Endodermal cell (in vitro differentiated cells): ENCODE measurements around the gene GPR4. TPM values are rescaled to one million over a fixed set of nuclear protein-coding genes. Genes with fewer than 3 reads are reported as not detected.

Experiments
- DNase-seq: peaks from one replicate; pipeline ENCODE4 v3.0.0-alpha.2; 2017
- H3K27ac ChIP-seq: 2 replicates; pipeline ENCODE4 v1.5.1; 2013; ENCODE audit warnings: mild to moderate bottlenecking, low read depth, low read length, moderate library complexity
- H3K27me3 ChIP-seq: 2 replicates; pipeline ENCODE4 v1.6.1; 2013; ENCODE audit warnings: mild to moderate bottlenecking, low read length, moderate library complexity; ENCODE audit not compliant: insufficient read depth, control insufficient read depth, poor library complexity, severe bottlenecking
- H3K36me3 ChIP-seq: 2 replicates; pipeline ENCODE4 v1.7.0; 2013; ENCODE audit warnings: mild to moderate bottlenecking, low read length, moderate library complexity; ENCODE audit not compliant: control insufficient read depth, insufficient read depth
- H3K4me1 ChIP-seq: one replicate; pipeline ENCODE4 v1.7.0; 2013; ENCODE audit warnings: low read length; ENCODE audit not compliant: control insufficient read depth, insufficient read depth
- H3K4me3 ChIP-seq: 2 replicates; pipeline ENCODE4 v1.5.1; 2013; ENCODE audit warnings: mild to moderate bottlenecking, low read length, moderate library complexity
- H3K9ac ChIP-seq: 2 replicates; pipeline ENCODE4 v1.6.1; 2013; ENCODE audit warnings: mild to moderate bottlenecking, low read length, moderate library complexity; ENCODE audit not compliant: poor library complexity, severe bottlenecking; ENCODE audit errors: extremely low read depth
- H3K9me3 ChIP-seq: 2 replicates; pipeline ENCODE4 v1.6.1; 2013; ENCODE audit warnings: mild to moderate bottlenecking, low read length, moderate library complexity; ENCODE audit not compliant: control insufficient read depth
- H3K27ac Mint-ChIP-seq: 2 replicates; pipeline ENCODE4 v1.8.0; 2020; ENCODE audit warnings: mixed read lengths
- H3K27me3 Mint-ChIP-seq: 2 replicates; pipeline ENCODE4 v1.8.0; 2021; ENCODE audit warnings: mild to moderate bottlenecking, mixed read lengths; ENCODE audit not compliant: insufficient read depth
- H3K36me3 Mint-ChIP-seq: 2 replicates; pipeline ENCODE4 v1.8.0; 2020; ENCODE audit warnings: low read depth, mixed read lengths
- H3K4me1 Mint-ChIP-seq: 2 replicates; pipeline ENCODE4 v1.8.0; 2020; ENCODE audit warnings: mixed read lengths
- H3K4me3 Mint-ChIP-seq: 2 replicates; pipeline ENCODE4 v1.8.0; 2020; ENCODE audit warnings: mild to moderate bottlenecking, moderate library complexity, mixed read lengths
- H3K9me3 Mint-ChIP-seq: 2 replicates; pipeline ENCODE4 v1.8.0; 2020; ENCODE audit warnings: mild to moderate bottlenecking, mixed read lengths
- WGBS, 2 experiments: methylation state at CpG; one replicate each; pipeline versions ENCODE4 v1.1.5 to v1.1.7; 2013; ENCODE audit warnings: missing lambda C conversion rate in 2 of 2, mixed read lengths in 1 of 2; ENCODE audit not compliant: insufficient coverage in 1 of 2, insufficient read length in 1 of 2; 5-methylcytosine and 5-hydroxymethylcytosine counted together
- total RNA-seq, 2 donors: library from RNA; stranded (reverse); fragmentation: NEBNext Ultra II Directional in 1 of 2; extraction: Animal tissue kit (Norgen Biotek cat#: 25700) in 1 of 2; gene quantifications; 2 replicates in 1 of 2; 3 replicates in 1 of 2; pipeline ENCODE4 v1.2.1, GENCODE V29; 2021
- TF ChIP-seq, protein P1 (sequence below): fragments of 200-600 bp; sonication (generic); conservative IDR thresholded peaks from 2 replicates; pipeline ENCODE4 v1.5.0; 2021; ENCODE audit warnings: antibody characterized with exemption, mild to moderate bottlenecking

The GPR4 gene
- total RNA-seq, 2 donors from 2014 or later = not detected

DNA sequence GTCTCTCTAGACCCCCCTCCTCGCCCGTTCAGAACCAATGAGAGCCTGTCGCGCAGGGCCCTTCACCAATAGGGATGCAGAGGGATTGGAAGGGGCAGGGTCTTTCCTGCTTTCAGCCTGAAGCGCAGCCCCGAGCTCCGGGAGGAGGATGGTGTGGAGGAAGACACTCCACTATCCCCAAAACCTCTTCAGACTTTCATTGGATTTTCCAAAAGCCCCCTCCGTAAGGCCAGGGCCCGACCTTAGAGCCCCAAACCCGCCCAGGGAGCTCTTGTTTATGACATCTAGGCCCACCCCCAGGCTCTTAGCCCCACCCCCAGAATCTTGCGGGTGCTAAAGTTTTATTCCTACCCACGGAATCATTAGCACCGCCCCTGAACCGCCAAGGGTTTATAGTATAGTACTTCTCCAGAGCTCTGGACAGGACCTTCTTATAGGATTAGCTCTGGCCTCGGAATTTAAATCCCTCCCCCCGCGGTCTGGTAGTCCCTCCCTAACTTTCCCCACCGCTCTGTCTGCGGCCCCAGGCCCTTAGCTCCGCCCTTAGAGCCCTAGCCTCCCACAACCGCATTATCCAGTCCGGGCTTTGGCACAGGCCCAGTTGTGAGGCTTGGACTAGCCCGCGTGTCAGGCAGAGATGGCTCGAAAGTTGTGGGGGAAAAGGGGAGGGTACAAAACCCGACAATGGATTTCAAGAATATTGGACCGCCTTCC is 43.8 kb upstream of the GPR4 start:
- H3K4me3 Mint-ChIP-seq = peak overlapping the region; percentile 48
- H3K27ac ChIP-seq = no peak overlapping the region
- no peaks in the 10 kb centered on the region for H3K36me3 Mint-ChIP-seq
- peak overlapping the region; percentile 45 for H3K4me3 ChIP-seq
- DNase-seq = peak; percentile 94
- TF ChIP-seq, protein P1, sequence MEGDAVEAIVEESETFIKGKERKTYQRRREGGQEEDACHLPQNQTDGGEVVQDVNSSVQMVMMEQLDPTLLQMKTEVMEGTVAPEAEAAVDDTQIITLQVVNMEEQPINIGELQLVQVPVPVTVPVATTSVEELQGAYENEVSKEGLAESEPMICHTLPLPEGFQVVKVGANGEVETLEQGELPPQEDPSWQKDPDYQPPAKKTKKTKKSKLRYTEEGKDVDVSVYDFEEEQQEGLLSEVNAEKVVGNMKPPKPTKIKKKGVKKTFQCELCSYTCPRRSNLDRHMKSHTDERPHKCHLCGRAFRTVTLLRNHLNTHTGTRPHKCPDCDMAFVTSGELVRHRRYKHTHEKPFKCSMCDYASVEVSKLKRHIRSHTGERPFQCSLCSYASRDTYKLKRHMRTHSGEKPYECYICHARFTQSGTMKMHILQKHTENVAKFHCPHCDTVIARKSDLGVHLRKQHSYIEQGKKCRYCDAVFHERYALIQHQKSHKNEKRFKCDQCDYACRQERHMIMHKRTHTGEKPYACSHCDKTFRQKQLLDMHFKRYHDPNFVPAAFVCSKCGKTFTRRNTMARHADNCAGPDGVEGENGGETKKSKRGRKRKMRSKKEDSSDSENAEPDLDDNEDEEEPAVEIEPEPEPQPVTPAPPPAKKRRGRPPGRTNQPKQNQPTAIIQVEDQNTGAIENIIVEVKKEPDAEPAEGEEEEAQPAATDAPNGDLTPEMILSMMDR = no peak
- peaks cover 9% of the 10 kb centered on the region for H3K4me1 Mint-ChIP-seq
- H3K9me3 Mint-ChIP-seq = peaks cover 15% of the 10 kb centered on the region
- H3K27ac Mint-ChIP-seq = no peak overlapping the region
- H3K36me3 ChIP-seq = no peaks in the 10 kb centered on the region
- no peaks in the 10 kb centered on the region for H3K9me3 ChIP-seq
- H3K9ac ChIP-seq = no peak overlapping the region
- WGBS, 2 experiments = 45 to 68% methylated on average over 20 to 24 of the region's 27 CpGs
- no peaks in the 10 kb centered on the region for H3K4me1 ChIP-seq
- H3K27me3 ChIP-seq = no peaks in the 10 kb centered on the region
- H3K27me3 Mint-ChIP-seq = peaks cover 8% of the 10 kb centered on the region

DNA sequence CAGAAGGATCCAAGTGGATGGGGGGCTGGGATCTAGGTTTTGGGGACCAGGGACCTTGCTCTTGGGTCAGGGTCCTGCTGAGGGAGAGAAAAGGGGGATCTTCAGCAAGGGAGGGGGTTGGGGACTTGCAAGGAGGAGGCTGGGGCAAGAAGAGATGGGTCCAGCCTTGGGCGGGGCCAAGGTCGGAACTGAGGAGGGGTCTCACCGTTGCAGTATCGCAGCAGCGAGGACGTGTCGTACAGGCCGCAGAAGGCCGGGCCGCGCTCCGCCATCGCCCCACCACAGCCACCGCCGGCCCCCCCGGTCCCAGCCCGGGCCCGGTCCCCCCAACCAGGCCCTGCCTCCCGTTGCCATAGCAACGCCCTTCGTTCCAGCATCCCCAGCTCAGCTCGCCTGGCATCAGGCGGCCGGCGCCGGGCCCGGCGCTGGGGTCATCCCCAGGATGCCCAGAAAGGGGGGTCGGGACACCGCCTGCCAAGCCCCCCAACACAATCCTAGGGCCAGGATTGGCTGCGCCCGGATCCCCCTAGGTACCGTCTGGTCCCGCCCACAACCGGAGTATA is 43.1 kb upstream of the GPR4 start:
- Mint-ChIP-seq H3K36me3 (no peaks in the 10 kb centered on the region), H3K4me1 (peaks cover 9% of the 10 kb centered on the region), H3K4me3 (peak overlapping the region; percentile 48), H3K27ac (no peak overlapping the region), H3K27me3 (peaks cover 8% of the 10 kb centered on the region), H3K9me3 (peaks cover 15% of the 10 kb centered on the region)
- H3K4me1 ChIP-seq = no peaks in the 10 kb centered on the region
- H3K4me3 ChIP-seq = no peak overlapping the region
- no peak overlapping the region for H3K9ac ChIP-seq
- H3K27me3 ChIP-seq = no peaks in the 10 kb centered on the region
- WGBS, 2 experiments = 73 to 91% methylated on average over 18 to 35 of the region's 35 CpGs
- DNase-seq = no peak
- no peaks in the 10 kb centered on the region for H3K9me3 ChIP-seq
- TF ChIP-seq, protein P1 = no peak
- no peaks in the 10 kb centered on the region for H3K36me3 ChIP-seq
- H3K27ac ChIP-seq = no peak overlapping the region

DNA sequence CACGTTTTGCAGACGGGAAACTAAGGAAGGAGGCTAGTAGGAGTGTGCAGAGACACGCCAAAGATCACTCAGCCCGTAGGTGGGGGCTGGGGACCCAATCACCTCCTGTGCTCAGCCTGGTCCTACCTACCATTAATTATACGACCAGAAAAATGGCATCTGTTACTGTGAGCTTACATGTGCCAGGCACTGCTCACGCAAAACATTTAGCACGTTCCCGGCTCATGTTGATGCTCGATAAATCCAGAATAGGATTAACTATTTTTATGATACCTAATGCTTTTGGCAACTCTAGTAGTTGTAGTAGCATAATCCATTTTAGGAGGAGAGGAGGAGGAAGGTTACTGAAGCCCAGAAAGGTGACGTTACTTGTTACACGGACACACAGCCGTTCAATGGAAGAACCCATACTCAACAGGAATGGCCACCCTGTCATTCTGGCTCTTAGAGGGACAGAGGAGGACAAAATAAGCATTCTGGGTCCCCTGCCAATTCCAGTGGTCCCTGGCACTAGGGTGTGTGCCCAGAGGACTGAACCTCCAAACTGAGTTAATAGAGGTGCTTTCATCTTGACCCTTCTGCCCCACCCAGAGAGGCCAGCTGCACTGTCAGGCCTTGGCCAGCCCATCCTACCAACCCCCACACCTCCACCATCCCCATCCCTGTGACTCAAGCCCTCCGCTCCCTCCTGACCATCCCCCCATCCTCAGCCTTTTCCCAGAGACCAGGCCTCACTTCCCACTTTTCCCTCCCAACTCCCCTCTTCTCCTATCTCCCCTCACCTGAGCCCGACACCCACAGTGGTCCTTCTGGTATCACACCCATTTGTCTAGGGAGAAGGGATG is 42.1 kb upstream of the GPR4 start:
- no peaks in the 10 kb centered on the region for H3K4me1 ChIP-seq
- Mint-ChIP-seq H3K27me3 (peaks cover 8% of the 10 kb centered on the region), H3K36me3 (no peaks in the 10 kb centered on the region), H3K9me3 (peaks cover 15% of the 10 kb centered on the region), H3K27ac (no peak overlapping the region), H3K4me1 (peaks cover 9% of the 10 kb centered on the region), H3K4me3 (peak overlapping the region; percentile 77)
- DNase-seq = peak; percentile 51
- TF ChIP-seq, protein P1 = no peak
- H3K4me3 ChIP-seq = peak overlapping the region; percentile 83
- no peaks in the 10 kb centered on the region for H3K27me3 ChIP-seq
- no peaks in the 10 kb centered on the region for H3K36me3 ChIP-seq
- no peak overlapping the region for H3K27ac ChIP-seq
- H3K9ac ChIP-seq = no peak overlapping the region
- H3K9me3 ChIP-seq = no peaks in the 10 kb centered on the region
- 56 to 61% methylated on average over 7 to 14 of the region's 14 CpGs for WGBS, 2 experiments
